ENCODE data around the gene RDH16. TPM values are rescaled to one million over a fixed set of nuclear protein-coding genes. Genes with fewer than 3 reads are reported as not detected.

The RDH16 gene
- total RNA-seq, 1 experiment from 2014 or later, result 0.39 TPM

DNA sequence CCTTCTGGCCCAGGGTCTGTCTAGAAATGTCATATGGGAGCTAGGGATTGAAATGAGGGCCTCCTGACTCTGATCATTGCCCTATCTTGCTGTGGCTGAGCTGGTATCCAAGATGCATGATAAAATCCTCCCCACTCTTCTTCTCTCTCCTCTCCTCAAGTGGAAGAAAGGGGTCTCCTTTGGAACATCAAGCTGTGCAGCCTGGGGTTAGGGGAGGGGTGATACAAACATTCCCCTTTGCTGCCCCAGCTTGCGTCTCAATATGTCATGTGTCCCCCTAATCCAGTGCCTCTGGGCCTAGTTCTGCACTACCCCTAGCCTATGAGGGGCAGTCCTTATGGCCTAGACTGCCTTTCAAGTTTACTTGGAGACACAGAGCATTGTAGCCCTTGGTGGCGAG is 8.5 kb downstream of the RDH16 start:
- no peak overlapping the region for H3K4me3 Mint-ChIP-seq
- Histone ChIP-seq H2BK5ac (ENCODE audit: insufficient read length, low read length) (no peak overlapping the region), H2BK15ac (ENCODE audit: low read depth, low read length) (no peak overlapping the region), H4K20me1 (ENCODE audit: control insufficient read depth, insufficient read depth, insufficient read length) (no peaks in the 10 kb centered on the region), H3K79me2 (ENCODE audit: insufficient read depth, low read length) (no peaks in the 10 kb centered on the region; the same call in 1 of the 2 replicates), H3K9ac (ENCODE audit: extremely low read depth, insufficient read length, low read length) (no peak overlapping the region), H3K27ac (ENCODE audit: insufficient read length, low read depth, low read length) (no peak overlapping the region), H2BK120ac (ENCODE audit: low read depth, low read length, poor library complexity, severe bottlenecking) (no peak overlapping the region), H3K56ac (ENCODE audit: insufficient read length, low read depth, low read length) (no peak overlapping the region), H3T11ph (ENCODE audit: low read length) (no peak overlapping the region), H3K4me2 (ENCODE audit: insufficient read depth, insufficient read length, low read length) (no peak overlapping the region), H4K5ac (ENCODE audit: insufficient read length, low read depth, low read length) (no peak overlapping the region), H3K18ac (ENCODE audit: insufficient read length, low read depth, low read length) (no peak overlapping the region), H3K14ac (ENCODE audit: insufficient read depth, low read length) (no peak overlapping the region), H2AFZ (ENCODE audit: low read length) (no peak overlapping the region), H3K4ac (ENCODE audit: low read depth, low read length) (no peak overlapping the region), H3K79me1 (ENCODE audit: insufficient read depth, low read depth, low read length, poor library complexity, severe bottlenecking) (no peaks in the 10 kb centered on the region), H4K91ac (ENCODE audit: insufficient read length, low read depth, low read length) (no peak overlapping the region), H2BK20ac (ENCODE audit: low read depth, low read length, poor library complexity, severe bottlenecking) (no peak overlapping the region), H4K8ac (replicated peaks; ENCODE audit: insufficient read length, low read depth, low read length) (no peak overlapping the region), H3K23me2 (ENCODE audit: insufficient read length, low read depth, low read length, poor library complexity, severe bottlenecking) (no peaks in the 10 kb centered on the region), H3K23ac (ENCODE audit: insufficient read length, low read depth, low read length) (no peak overlapping the region), H2AK5ac (ENCODE audit: insufficient read length, low read length) (no peak overlapping the region), H3K9me3 (ENCODE audit: control insufficient read depth, low read depth, low read length) (no peaks in the 10 kb centered on the region), H3K27me3 (ENCODE audit: insufficient read depth, low read length) (no peaks in the 10 kb centered on the region), H3K4me1 (ENCODE audit: insufficient read depth, low read length) (no peaks in the 10 kb centered on the region), H2BK12ac (ENCODE audit: insufficient read length, low read depth, low read length) (no peak overlapping the region)
- TF ChIP-seq, protein P1, sequence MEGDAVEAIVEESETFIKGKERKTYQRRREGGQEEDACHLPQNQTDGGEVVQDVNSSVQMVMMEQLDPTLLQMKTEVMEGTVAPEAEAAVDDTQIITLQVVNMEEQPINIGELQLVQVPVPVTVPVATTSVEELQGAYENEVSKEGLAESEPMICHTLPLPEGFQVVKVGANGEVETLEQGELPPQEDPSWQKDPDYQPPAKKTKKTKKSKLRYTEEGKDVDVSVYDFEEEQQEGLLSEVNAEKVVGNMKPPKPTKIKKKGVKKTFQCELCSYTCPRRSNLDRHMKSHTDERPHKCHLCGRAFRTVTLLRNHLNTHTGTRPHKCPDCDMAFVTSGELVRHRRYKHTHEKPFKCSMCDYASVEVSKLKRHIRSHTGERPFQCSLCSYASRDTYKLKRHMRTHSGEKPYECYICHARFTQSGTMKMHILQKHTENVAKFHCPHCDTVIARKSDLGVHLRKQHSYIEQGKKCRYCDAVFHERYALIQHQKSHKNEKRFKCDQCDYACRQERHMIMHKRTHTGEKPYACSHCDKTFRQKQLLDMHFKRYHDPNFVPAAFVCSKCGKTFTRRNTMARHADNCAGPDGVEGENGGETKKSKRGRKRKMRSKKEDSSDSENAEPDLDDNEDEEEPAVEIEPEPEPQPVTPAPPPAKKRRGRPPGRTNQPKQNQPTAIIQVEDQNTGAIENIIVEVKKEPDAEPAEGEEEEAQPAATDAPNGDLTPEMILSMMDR (conservative IDR thresholded peaks at IDR 0.05), result no peak
- DNase-seq, result no peak
- H3K4me1 Mint-ChIP-seq, result no peaks in the 10 kb centered on the region
- H3K27ac Mint-ChIP-seq, result peak overlapping the region in 1 of 3 experiments; percentile 40; a peak in 1 of 7 replicates
- peaks cover 1 to 4% (median 2%) of the 10 kb centered on the region in 3 experiments; a peak in 5 of 7 replicates for H3K36me3 Mint-ChIP-seq (ENCODE audit: insufficient read depth in 1 of 3, low read depth in 3 of 3)
- peaks cover 4% of the 10 kb centered on the region for H3K27me3 Mint-ChIP-seq (ENCODE audit: low read depth)
- no CpG with 5 or more reads among the region's 2 CpGs for WGBS (ENCODE audit: extremely low coverage, insufficient read length, low lambda C conversion rate)
- H3K9me3 Mint-ChIP-seq, result peaks cover 16 to 25% of the 10 kb centered on the region in 2 experiments; a peak in 4 of 5 replicates
